H1 (cell line): Measurements from ENCODE around the gene CUX1. TPM values are rescaled to one million over a fixed set of nuclear protein-coding genes. Genes with fewer than 3 reads are reported as not detected.

ENCODE experiments used
- CBX5 ChIP-seq: fragments of 300-800, 300-1000 bp; sonication (generic); IDR thresholded peaks from 2 replicates; pipeline ENCODE4 v1.7.1; 2016; ENCODE audit warnings: antibody characterized with exemption, low read length, low read depth
- POU5F1 ChIP-seq: IDR thresholded peaks from 2 replicates; pipeline ENCODE4 v1.6.1; 2011; ENCODE audit warnings: low read depth, mild to moderate bottlenecking, low read length, moderate library complexity
- RNF2 ChIP-seq: fragments of 200-900, 300-1000 bp; sonication (generic); IDR thresholded peaks from 2 replicates; pipeline ENCODE4 v1.7.1; 2016; ENCODE audit warnings: borderline replicate concordance, low read depth, mild to moderate bottlenecking, antibody characterized with exemption, low read length; ENCODE audit not compliant: poor library complexity, severe bottlenecking; ENCODE audit errors: missing control alignments
- polyA plus RNA-seq, 7 experiments: library from polyadenylated mRNA; depleted of rRNA in 3 of 7; stranded (reverse) in 5 of 7; unstranded in 2 of 7; fragments of >200 nt in 5 of 7; fragments of 200-250 nt in 2 of 7; gene quantifications; 1 replicate in 5 of 7; 2 replicates in 1 of 7; 4 replicates in 1 of 7; pipeline versions ENCODE4 v1.2.1 to v1.2.3, GENCODE V29; 2011 to 2013; ENCODE audit warnings: missing spikeins in 2 of 7, mixed read lengths in 2 of 7
- total RNA-seq: library from RNA; stranded (reverse); fragmentation: NEBNext Ultra II Directional; extraction: Animal tissue kit (Norgen Biotek cat#: 25700); gene quantifications from 2 replicates; pipeline ENCODE4 v1.2.1, GENCODE V29; 2021
- TF ChIP-seq, protein P1 (sequence below): fragments of 300-600 bp; sonication (generic); IDR thresholded peaks from 2 replicates; pipeline ENCODE4 v1.7.1; 2012; ENCODE audit warnings: low read length, moderate library complexity, mild to moderate bottlenecking, inconsistent platforms; ENCODE audit not compliant: insufficient replicate concordance

Gene CUX1
- total and polyA plus RNA-seq, 2 of the 8 experiments (the other 6 are each of a cell fraction or from before 2014, with no cell fraction given), result 21.6 to 65.9 TPM

GRCh38 chr7:101772508-101773211 is 44.8 kb upstream of the CUX1 start (continued):
- TF ChIP-seq, protein P1, sequence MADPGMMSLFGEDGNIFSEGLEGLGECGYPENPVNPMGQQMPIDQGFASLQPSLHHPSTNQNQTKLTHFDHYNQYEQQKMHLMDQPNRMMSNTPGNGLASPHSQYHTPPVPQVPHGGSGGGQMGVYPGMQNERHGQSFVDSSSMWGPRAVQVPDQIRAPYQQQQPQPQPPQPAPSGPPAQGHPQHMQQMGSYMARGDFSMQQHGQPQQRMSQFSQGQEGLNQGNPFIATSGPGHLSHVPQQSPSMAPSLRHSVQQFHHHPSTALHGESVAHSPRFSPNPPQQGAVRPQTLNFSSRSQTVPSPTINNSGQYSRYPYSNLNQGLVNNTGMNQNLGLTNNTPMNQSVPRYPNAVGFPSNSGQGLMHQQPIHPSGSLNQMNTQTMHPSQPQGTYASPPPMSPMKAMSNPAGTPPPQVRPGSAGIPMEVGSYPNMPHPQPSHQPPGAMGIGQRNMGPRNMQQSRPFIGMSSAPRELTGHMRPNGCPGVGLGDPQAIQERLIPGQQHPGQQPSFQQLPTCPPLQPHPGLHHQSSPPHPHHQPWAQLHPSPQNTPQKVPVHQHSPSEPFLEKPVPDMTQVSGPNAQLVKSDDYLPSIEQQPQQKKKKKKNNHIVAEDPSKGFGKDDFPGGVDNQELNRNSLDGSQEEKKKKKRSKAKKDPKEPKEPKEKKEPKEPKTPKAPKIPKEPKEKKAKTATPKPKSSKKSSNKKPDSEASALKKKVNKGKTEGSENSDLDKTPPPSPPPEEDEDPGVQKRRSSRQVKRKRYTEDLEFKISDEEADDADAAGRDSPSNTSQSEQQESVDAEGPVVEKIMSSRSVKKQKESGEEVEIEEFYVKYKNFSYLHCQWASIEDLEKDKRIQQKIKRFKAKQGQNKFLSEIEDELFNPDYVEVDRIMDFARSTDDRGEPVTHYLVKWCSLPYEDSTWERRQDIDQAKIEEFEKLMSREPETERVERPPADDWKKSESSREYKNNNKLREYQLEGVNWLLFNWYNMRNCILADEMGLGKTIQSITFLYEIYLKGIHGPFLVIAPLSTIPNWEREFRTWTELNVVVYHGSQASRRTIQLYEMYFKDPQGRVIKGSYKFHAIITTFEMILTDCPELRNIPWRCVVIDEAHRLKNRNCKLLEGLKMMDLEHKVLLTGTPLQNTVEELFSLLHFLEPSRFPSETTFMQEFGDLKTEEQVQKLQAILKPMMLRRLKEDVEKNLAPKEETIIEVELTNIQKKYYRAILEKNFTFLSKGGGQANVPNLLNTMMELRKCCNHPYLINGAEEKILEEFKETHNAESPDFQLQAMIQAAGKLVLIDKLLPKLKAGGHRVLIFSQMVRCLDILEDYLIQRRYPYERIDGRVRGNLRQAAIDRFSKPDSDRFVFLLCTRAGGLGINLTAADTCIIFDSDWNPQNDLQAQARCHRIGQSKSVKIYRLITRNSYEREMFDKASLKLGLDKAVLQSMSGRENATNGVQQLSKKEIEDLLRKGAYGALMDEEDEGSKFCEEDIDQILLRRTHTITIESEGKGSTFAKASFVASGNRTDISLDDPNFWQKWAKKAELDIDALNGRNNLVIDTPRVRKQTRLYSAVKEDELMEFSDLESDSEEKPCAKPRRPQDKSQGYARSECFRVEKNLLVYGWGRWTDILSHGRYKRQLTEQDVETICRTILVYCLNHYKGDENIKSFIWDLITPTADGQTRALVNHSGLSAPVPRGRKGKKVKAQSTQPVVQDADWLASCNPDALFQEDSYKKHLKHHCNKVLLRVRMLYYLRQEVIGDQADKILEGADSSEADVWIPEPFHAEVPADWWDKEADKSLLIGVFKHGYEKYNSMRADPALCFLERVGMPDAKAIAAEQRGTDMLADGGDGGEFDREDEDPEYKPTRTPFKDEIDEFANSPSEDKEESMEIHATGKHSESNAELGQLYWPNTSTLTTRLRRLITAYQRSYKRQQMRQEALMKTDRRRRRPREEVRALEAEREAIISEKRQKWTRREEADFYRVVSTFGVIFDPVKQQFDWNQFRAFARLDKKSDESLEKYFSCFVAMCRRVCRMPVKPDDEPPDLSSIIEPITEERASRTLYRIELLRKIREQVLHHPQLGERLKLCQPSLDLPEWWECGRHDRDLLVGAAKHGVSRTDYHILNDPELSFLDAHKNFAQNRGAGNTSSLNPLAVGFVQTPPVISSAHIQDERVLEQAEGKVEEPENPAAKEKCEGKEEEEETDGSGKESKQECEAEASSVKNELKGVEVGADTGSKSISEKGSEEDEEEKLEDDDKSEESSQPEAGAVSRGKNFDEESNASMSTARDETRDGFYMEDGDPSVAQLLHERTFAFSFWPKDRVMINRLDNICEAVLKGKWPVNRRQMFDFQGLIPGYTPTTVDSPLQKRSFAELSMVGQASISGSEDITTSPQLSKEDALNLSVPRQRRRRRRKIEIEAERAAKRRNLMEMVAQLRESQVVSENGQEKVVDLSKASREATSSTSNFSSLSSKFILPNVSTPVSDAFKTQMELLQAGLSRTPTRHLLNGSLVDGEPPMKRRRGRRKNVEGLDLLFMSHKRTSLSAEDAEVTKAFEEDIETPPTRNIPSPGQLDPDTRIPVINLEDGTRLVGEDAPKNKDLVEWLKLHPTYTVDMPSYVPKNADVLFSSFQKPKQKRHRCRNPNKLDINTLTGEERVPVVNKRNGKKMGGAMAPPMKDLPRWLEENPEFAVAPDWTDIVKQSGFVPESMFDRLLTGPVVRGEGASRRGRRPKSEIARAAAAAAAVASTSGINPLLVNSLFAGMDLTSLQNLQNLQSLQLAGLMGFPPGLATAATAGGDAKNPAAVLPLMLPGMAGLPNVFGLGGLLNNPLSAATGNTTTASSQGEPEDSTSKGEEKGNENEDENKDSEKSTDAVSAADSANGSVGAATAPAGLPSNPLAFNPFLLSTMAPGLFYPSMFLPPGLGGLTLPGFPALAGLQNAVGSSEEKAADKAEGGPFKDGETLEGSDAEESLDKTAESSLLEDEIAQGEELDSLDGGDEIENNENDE, result no peak
- no peak for TF ChIP-seq POU5F1
- no peak for TF ChIP-seq CBX5
- no peak for TF ChIP-seq RNF2
